ENCODE measurements around the gene NOP10. TPM values are rescaled to one million over a fixed set of nuclear protein-coding genes. Genes with fewer than 3 reads are reported as not detected.

The NOP10 gene
- total RNA-seq, 2 experiments from 2014 or later, result 217 to 313 TPM

DNA sequence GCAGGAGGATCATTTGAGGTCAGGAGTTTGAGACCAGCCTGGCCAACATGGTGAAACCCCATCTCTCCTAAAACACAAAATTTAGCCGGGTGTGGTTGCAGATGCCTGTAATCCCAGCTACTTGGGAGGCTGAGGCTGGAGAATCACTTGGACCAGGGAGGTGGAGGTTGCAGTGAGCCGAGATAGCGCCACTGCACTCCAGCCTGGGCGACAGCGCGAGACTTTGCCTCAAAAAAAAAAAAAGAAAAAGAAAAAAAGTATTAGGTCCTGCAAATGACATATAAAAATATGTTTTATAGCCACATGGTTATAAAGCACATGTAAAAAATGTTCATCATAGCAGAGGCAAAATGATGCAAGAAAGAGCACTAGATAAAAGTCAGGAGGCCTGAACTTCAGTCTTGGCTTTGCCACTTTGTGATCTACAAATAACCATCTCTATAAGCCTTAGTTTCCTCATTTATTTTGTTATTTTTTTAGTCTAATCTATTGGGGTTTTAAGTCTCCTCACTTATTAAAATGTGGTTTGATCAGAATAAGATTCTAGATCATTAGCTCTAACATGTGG, 10.3 kb downstream of the NOP10 start:
- POLR2A ChIA-PET, result interaction anchor here (0.6 kb wide), 1 partner anchor 91 kb away, joined by 4 read pairs; no protein-coding TSS in a partner anchor
- H3K27me3 Mint-ChIP-seq, result no peaks in the 10 kb centered on the region
- H3K4me3 Mint-ChIP-seq, result peak overlapping the region; percentile 35
- intact Hi-C loops (cut with DNase I, micrococcal nuclease), result no loop called here
- CTCF ChIA-PET, result interaction anchor here (1.5 to 2.2 kb wide), 4 partner anchors 10 to 123 kb away, joined by 3 to 9 read pairs (median 6); partner anchors contain the start of genes KATNBL1, LPCAT4, NOP10 and NUTM1
- peaks cover 83% of the 10 kb centered on the region for H3K4me1 Mint-ChIP-seq
- ATAC-seq (no peak), DNase-seq (no peak)
- H3K36me3 Mint-ChIP-seq (ENCODE audit: low read depth), result peaks cover 8% of the 10 kb centered on the region
- no peaks in the 10 kb centered on the region for H3K9me3 Mint-ChIP-seq (ENCODE audit: low read depth)
- H3K27ac Mint-ChIP-seq, result peak overlapping the region; percentile 94

DNA sequence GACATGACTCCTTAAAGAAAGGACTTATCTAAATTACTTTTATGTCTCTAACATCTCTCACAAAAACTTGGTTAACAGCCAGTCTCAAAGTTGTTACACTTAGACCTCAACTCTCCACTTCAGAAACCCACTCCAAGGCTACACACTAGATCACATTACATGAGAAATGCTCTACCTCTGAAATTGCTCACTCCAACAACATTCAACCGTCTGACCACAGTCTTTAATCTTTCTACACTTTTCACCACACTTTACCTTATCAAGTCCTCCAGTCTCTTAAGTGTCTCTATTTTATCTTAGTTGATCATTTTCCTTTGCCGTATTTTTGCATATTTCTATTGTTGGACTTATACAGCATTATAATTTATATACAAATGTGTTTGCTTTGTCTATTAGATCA, 11.1 kb downstream of the NOP10 start:
- DNase-seq (no peak), ATAC-seq (peak; percentile 62)
- intact Hi-C loops (cut with DNase I, micrococcal nuclease), result no loop called here
- peak overlapping the region; percentile 35 for H3K4me3 Mint-ChIP-seq
- peaks cover 90% of the 10 kb centered on the region for H3K4me1 Mint-ChIP-seq
- peaks cover 8% of the 10 kb centered on the region for H3K36me3 Mint-ChIP-seq (ENCODE audit: low read depth)
- CTCF ChIA-PET, result interaction anchor here (4.6 kb wide), 1 partner anchor 14 kb away, joined by 33 read pairs; no protein-coding TSS in a partner anchor
- H3K27me3 Mint-ChIP-seq, result no peaks in the 10 kb centered on the region
- H3K9me3 Mint-ChIP-seq (ENCODE audit: low read depth), result no peaks in the 10 kb centered on the region
- POLR2A ChIA-PET, result no interaction called here
- peak overlapping the region; percentile 94 for H3K27ac Mint-ChIP-seq

DNA sequence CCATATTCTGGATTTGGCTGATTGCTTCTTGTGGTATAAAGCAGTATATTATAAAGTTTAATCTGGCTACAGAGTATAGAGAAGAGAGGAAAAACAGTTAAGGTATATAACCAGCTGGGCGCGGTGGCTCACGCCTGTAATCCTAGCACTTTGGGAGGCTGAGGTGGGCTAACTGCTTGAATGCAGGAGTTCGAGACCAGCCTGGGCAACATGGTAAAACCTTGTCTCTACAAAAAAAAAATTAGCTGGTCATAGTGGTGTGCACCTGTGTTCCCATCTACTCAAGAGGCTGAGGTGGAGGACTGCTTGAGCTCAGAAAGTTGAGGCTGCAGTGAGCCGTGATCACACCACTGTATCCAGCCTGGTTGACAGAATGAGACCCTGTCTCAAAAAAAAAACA, 12.7 kb downstream of the NOP10 start:
- Mint-ChIP-seq H3K4me1 (peaks cover 90% of the 10 kb centered on the region), H3K27ac (peak overlapping the region; percentile 15), H3K27me3 (no peaks in the 10 kb centered on the region), H3K4me3 (no peak overlapping the region), H3K9me3 (ENCODE audit: low read depth) (no peaks in the 10 kb centered on the region), H3K36me3 (ENCODE audit: low read depth) (peaks cover 8% of the 10 kb centered on the region)
- intact Hi-C loops (cut with DNase I, micrococcal nuclease), result no loop called here
- CTCF ChIA-PET, result interaction anchor here (0.9 to 4.6 kb wide), 7 partner anchors 9 to 89 kb away, joined by 3 to 33 read pairs (median 9); partner anchors contain the start of genes LPCAT4, NOP10 and NUTM1
- ATAC-seq (no peak), DNase-seq (no peak)
- POLR2A ChIA-PET, result no interaction called here

DNA sequence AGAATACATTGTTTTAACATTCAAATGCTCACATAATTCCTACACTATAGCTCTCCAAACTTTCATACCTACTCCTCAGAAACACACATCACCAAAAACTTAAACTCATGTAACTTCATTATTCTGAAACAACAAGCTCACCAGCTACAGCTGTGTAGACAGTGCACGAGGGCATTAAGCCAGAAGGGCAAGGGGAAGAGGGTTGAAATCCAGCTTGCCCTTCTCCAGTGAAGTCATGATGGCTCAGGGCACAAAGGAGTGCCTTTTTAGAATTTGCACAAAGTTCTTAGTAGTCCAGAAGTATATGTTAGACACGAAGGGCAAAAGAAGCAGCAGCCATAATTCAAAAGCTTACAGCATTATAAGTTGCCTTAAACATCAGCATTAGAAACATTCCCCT, 13.9 kb downstream of the NOP10 start:
- ChIA-PET CTCF (interaction anchor here (0.7 to 4.6 kb wide), 14 partner anchors 9 to 254 kb away, joined by 3 to 33 read pairs (median 6); partner anchors contain the start of genes GOLGA8A, GOLGA8B, NOP10 and NUTM1), POLR2A (interaction anchor here (0.8 to 1.8 kb wide), 3 partner anchors 8 to 11 kb away, joined by 4 to 12 read pairs (median 6); partner anchors contain the start of gene SLC12A6)
- H3K36me3 Mint-ChIP-seq (ENCODE audit: low read depth), result peaks cover 8% of the 10 kb centered on the region
- H3K4me3 Mint-ChIP-seq, result peak overlapping the region; percentile 12
- ATAC-seq (no peak), DNase-seq (no peak)
- no peaks in the 10 kb centered on the region for H3K27me3 Mint-ChIP-seq
- peaks cover 83% of the 10 kb centered on the region for H3K4me1 Mint-ChIP-seq
- H3K9me3 Mint-ChIP-seq (ENCODE audit: low read depth), result no peaks in the 10 kb centered on the region
- intact Hi-C loops (cut with DNase I, micrococcal nuclease), result no loop called here
- peak overlapping the region; percentile 86 for H3K27ac Mint-ChIP-seq

DNA sequence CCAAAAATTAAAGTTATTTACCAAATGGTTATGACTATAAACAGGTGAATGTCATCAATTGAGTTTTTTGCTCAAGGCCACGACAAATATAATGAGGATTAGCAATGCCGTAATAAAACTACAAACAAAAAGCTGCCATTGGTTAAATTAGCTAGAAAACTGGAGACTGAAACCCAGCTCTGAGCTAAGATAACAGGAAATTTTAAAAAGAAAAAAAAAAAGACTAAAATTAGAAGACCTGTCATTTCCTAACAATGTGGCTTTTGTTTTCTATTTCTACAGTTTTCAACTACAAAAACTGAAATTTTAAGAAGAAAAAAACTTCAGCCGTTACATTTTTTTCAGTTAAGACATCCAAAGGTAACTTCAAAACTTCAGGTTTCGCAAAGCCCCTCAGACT, 15.0 kb downstream of the NOP10 start:
- Mint-ChIP-seq H3K27me3 (no peaks in the 10 kb centered on the region), H3K4me3 (peak overlapping the region; percentile 56), H3K4me1 (peaks cover 81% of the 10 kb centered on the region), H3K9me3 (ENCODE audit: low read depth) (no peaks in the 10 kb centered on the region), H3K27ac (peak overlapping the region; percentile 85), H3K36me3 (ENCODE audit: low read depth) (peaks cover 7% of the 10 kb centered on the region)
- CTCF ChIA-PET, result interaction anchor here (1.0 to 4.6 kb wide), 11 partner anchors 10 to 217 kb away, joined by 3 to 33 read pairs (median 7); partner anchors contain the start of genes NOP10, NUTM1 and SLC12A6
- peak; percentile 28 for ATAC-seq
- no peak for DNase-seq
- intact Hi-C loops (cut with DNase I, micrococcal nuclease), result no loop called here
- POLR2A ChIA-PET, result interaction anchor here (0.6 to 1.8 kb wide), 4 partner anchors 9 to 257 kb away, joined by 3 to 12 read pairs (median 6); partner anchors contain the start of gene SLC12A6

DNA sequence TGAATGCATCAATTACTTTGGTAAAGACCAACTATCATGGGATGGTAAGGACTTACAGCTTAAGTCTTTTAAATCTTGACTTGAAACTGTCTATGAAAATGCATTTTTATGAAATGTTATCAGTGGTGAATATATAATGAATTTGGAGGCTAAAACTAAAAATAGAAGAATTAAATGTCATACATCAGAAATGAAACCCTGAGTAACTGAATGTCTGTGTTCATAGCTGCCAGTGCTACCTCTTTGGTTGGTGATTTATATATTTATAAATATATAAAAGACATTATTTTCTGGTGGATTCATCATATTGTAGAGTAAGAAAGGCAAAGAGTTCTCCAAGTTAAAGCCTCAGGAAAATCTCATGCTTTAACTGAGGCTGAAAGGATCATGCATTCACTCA, 17.6 kb downstream of the NOP10 start:
- intact Hi-C loops (cut with DNase I, micrococcal nuclease), result no loop called here
- no peak for DNase-seq
- ChIA-PET CTCF (interaction anchor here (0.6 to 2.5 kb wide), 7 partner anchors 8 to 102 kb away, joined by 3 to 8 read pairs (median 5); partner anchors contain the start of genes LPCAT4, NOP10 and NUTM1), POLR2A (no interaction called here)
- peaks cover 73% of the 10 kb centered on the region for H3K4me1 Mint-ChIP-seq
- no peak overlapping the region for H3K4me3 Mint-ChIP-seq
- ATAC-seq, result no peak
- no peaks in the 10 kb centered on the region for H3K27me3 Mint-ChIP-seq
- H3K9me3 Mint-ChIP-seq (ENCODE audit: low read depth), result no peaks in the 10 kb centered on the region
- H3K27ac Mint-ChIP-seq, result peak overlapping the region; percentile 77
- peaks cover 2% of the 10 kb centered on the region for H3K36me3 Mint-ChIP-seq (ENCODE audit: low read depth)

DNA sequence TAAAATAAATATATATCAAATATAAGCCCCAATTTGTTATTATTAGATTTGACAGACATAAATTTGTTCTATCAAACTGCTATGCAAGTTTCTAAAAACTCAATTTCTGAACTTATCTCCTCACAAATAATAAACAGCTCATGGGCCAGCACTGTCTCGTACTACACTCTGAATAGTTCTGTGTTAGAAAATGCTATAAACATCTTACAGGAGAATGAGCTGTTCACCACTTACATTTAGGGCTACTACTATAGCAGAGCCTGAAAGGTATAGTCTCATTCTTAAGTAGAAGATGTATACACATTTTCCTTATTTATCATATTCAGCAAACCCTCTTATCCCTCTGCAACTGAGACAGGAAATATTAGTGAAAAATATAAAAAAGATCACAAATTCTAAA, 18.0 kb downstream of the NOP10 start:
- H3K36me3 Mint-ChIP-seq (ENCODE audit: low read depth), result peaks cover 2% of the 10 kb centered on the region
- ATAC-seq (no peak), DNase-seq (no peak)
- no peaks in the 10 kb centered on the region for H3K9me3 Mint-ChIP-seq (ENCODE audit: low read depth)
- H3K27ac Mint-ChIP-seq, result peak overlapping the region; percentile 47
- H3K4me1 Mint-ChIP-seq, result peaks cover 73% of the 10 kb centered on the region
- POLR2A ChIA-PET, result no interaction called here
- intact Hi-C loops (cut with DNase I, micrococcal nuclease), result loop anchor here in 1 of 2 experiments (5.0 kb wide), 1 partner anchor 43 kb away; no protein-coding TSS in a partner anchor
- CTCF ChIA-PET, result interaction anchor here (0.6 to 2.5 kb wide), 6 partner anchors 8 to 83 kb away, joined by 3 to 8 read pairs (median 6); partner anchors contain the start of genes LPCAT4, NOP10 and NUTM1
- no peaks in the 10 kb centered on the region for H3K27me3 Mint-ChIP-seq
- no peak overlapping the region for H3K4me3 Mint-ChIP-seq

DNA sequence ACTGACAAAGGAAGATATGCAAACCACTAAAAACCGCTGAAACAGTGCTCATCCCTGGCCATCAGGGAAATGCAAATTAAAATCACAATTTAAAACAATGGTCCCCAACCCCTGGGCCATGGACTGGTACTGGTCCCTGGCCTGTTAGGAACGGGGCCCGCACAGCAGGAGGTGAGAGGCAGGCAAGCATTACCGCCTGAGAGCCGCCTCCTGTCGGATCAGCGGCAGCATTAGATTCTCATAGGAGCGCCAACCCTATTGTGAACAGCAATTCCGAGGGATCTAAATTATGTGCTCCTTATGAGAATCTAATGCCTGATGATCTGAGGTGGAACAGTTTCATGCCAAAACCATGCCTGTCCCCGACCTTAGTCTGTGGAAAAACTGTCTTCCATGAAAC, 19.7 kb downstream of the NOP10 start:
- Mint-ChIP-seq H3K27me3 (no peaks in the 10 kb centered on the region), H3K4me3 (no peak overlapping the region), H3K36me3 (ENCODE audit: low read depth) (peaks cover 2% of the 10 kb centered on the region), H3K4me1 (peaks cover 65% of the 10 kb centered on the region), H3K9me3 (ENCODE audit: low read depth) (no peaks in the 10 kb centered on the region), H3K27ac (no peak overlapping the region)
- POLR2A ChIA-PET, result no interaction called here
- CTCF ChIA-PET, result interaction anchor here (1.7 kb wide), 1 partner anchor 20 kb away, joined by 5 read pairs; the partner anchor contains the start of genes NOP10 and NUTM1
- DNase-seq, result no peak
- intact Hi-C loops (cut with DNase I, micrococcal nuclease), result loop anchor here in 1 of 2 experiments (5.0 kb wide), 1 partner anchor 41 kb away; no protein-coding TSS in a partner anchor
- ATAC-seq, result no peak

DNA sequence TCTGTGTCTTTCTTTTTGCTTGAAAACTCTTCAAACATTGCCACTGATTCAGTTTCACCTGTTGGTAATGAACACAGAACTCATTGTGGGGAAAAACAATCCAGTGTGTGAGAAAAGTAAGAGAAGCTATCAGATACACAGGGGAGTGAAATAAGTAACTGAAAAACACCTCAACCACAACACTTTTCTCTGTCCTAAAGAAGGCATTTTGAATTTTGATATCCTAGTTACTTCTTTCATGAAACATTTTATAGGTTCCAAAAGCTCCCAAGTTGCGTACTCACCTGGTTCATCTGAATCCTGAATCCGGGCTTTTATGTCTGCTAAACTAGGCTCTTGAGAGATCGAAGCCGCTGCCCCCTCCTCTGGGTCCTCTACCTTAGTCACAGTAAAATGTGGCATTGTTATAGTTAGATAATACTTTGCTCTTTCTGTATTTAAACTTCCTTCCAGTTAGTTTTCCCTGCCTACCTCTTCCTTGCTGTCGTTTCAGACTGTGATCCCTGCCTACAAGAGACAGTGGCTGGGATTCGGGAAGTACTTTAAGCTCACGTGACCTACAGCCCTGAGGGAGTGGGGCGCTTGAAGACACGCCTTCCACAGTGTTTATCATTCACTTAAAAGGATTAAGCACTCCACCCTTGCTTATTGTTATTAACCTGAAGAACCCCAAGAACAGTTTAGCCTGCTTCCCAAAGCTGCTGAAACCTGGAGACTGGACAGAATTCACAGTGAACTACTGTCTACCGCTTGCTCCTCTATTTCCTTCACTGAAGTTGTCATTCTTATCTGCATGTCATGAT, 24.5 kb downstream of the NOP10 start:
- peak overlapping the region; percentile 81 for H3K4me3 Mint-ChIP-seq
- CTCF ChIA-PET, result interaction anchor here (0.7 to 4.7 kb wide), 9 partner anchors 11 to 269 kb away, joined by 3 to 33 read pairs (median 6); partner anchors contain the start of genes LPCAT4, NOP10 and NUTM1
- intact Hi-C loops (cut with DNase I, micrococcal nuclease), result loop anchor here in 1 of 2 experiments (5.0 kb wide), 1 partner anchor 46 kb away; no protein-coding TSS in a partner anchor

DNA sequence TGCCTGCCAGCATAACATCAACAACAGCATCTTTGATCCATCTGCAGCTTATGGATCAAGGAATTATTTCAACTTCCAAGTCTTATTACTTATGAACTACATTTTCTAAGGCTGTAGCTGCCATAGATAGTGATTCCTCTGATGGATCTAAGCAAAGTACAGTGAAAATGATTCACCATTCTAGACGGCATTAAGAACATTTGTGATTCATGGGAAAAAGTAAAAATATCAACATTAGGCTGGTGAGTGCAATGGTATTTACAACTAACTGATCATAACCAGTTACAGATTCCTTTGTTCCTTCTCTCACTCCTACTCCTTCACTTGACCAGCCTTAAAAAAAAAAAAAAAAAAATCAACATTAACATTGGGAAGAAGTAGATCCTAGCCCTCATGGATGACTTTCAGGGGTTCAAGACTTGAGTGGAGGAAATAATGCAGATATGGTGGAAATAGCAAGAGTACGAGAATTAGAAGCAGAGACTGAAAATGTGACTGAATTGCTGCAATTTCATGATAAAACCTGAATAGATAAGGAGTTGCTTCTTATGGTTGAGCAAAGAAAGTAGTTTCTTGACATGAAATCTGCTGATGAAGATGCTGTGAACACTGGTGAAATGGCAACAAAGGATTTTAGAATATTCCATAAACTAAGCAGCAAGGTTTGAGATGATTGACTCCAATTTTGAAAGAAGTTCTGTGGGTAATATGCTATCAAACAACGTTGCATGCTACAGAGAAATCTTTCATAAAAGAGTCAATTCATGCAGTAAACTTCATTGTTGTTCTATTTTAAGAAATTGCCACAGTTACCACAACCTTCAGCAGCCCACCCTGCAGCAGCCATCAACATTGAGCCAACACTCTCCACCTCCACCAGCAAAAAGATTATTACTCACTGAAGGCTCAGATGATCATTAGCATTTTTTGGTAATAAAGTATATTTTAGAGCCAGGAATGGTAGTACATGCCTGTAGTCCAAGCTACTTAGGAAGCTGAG, 28.1 kb downstream of the NOP10 start:
- no peaks in the 10 kb centered on the region for H3K27me3 Mint-ChIP-seq
- intact Hi-C loops (cut with DNase I, micrococcal nuclease), result loop anchor here in 1 of 2 experiments (5.0 kb wide), 1 partner anchor 42 kb away; no protein-coding TSS in a partner anchor
- ATAC-seq (no peak), DNase-seq (no peak)
- CTCF ChIA-PET, result interaction anchor here (0.6 to 1.8 kb wide), 4 partner anchors 14 to 74 kb away, joined by 3 to 8 read pairs (median 4); no protein-coding TSS in a partner anchor
- peaks cover 55% of the 10 kb centered on the region for H3K4me1 Mint-ChIP-seq
- POLR2A ChIA-PET, result no interaction called here
- peaks cover 17% of the 10 kb centered on the region for H3K36me3 Mint-ChIP-seq (ENCODE audit: low read depth)
- H3K4me3 Mint-ChIP-seq, result no peak overlapping the region
- H3K27ac Mint-ChIP-seq, result no peak overlapping the region
- no peaks in the 10 kb centered on the region for H3K9me3 Mint-ChIP-seq (ENCODE audit: low read depth)

More for the DNA sequence above, 24.5 kb downstream of the NOP10 start:
- peak; percentile 83 for ATAC-seq
- peak overlapping the region; percentile 88 for H3K27ac Mint-ChIP-seq
- DNase-seq, result peak; percentile 54
- POLR2A ChIA-PET, result interaction anchor here (1.0 to 1.1 kb wide), 2 partner anchors 10 kb away, joined by 4 to 5 read pairs; no protein-coding TSS in a partner anchor
- H3K36me3 Mint-ChIP-seq (ENCODE audit: low read depth), result peaks cover 12% of the 10 kb centered on the region
- no peaks in the 10 kb centered on the region for H3K27me3 Mint-ChIP-seq
- H3K9me3 Mint-ChIP-seq (ENCODE audit: low read depth), result no peaks in the 10 kb centered on the region
- H3K4me1 Mint-ChIP-seq, result peaks cover 61% of the 10 kb centered on the region

All from activated CD4-positive, alpha-beta T cell treated with anti-CD3 and anti-CD28 coated beads for 36 hours (primary cell).